DND-41 (cell line): ENCODE data around the gene DNHD1.

Source experiments
- ATAC-seq: fragments of 200-7000 bp; cut with Tn5 transposase; 3 replicates; pipeline ENCODE4 v1.9.1; 2021; ENCODE audit warnings: low read depth; ENCODE audit not compliant: insufficient read depth
- DNase-seq: peaks from one replicate; pipeline ENCODE4 v3.0.0-alpha.2; 2020
- H2AFZ ChIP-seq: 2 replicates; pipeline ENCODE4 v1.6.0; 2012; ENCODE audit warnings: low read depth, low read length
- H3K27ac ChIP-seq: 2 replicates; pipeline ENCODE4 v1.5.1; 2012; ENCODE audit warnings: low read length, inconsistent platforms
- H3K27me3 ChIP-seq: fragments of 200-600 bp; sonication (generic); 2 replicates; pipeline ENCODE4 v1.6.0; 2012; ENCODE audit warnings: low read length, mild to moderate bottlenecking, inconsistent platforms; ENCODE audit not compliant: insufficient read depth, poor library complexity
- H3K36me3 ChIP-seq: 2 replicates; pipeline ENCODE4 v1.5.1; 2012; ENCODE audit warnings: low read length, inconsistent platforms; ENCODE audit not compliant: insufficient read depth
- H3K4me1 ChIP-seq: 2 replicates; pipeline ENCODE4 v1.5.1; 2012; ENCODE audit warnings: mild to moderate bottlenecking, low read length; ENCODE audit not compliant: insufficient read depth
- H3K4me2 ChIP-seq: 2 replicates; pipeline ENCODE4 v1.6.0; 2012; ENCODE audit warnings: mild to moderate bottlenecking, moderate library complexity, low read length, inconsistent platforms; ENCODE audit not compliant: insufficient read depth
- H3K4me3 ChIP-seq, 2 experiments: fragments of 200-600 bp in 1 of 2; shearing (Covaris generic) in 1 of 2; 2 replicates each; pipeline ENCODE4 v1.5.1; 2012 to 2016; ENCODE audit warnings: inconsistent platforms in 2 of 2, low read length in 2 of 2, mild to moderate bottlenecking in 2 of 2, low read depth in 1 of 2, moderate library complexity in 1 of 2
- H3K79me2 ChIP-seq: 2 replicates; pipeline ENCODE4 v1.6.0; 2012; ENCODE audit warnings: low read length, inconsistent platforms; ENCODE audit not compliant: insufficient read depth
- H3K9ac ChIP-seq: 2 replicates; pipeline ENCODE4 v1.6.0; 2012; ENCODE audit warnings: low read depth, mild to moderate bottlenecking, inconsistent platforms, low read length, moderate library complexity
- H3K9me3 ChIP-seq: 2 replicates; pipeline ENCODE4 v1.5.1; 2012; ENCODE audit warnings: low read length, moderate library complexity, mild to moderate bottlenecking, inconsistent platforms; ENCODE audit not compliant: insufficient read depth, severe bottlenecking
- H4K20me1 ChIP-seq: 2 replicates; pipeline ENCODE4 v1.6.0; 2012; ENCODE audit warnings: low read length; ENCODE audit not compliant: insufficient read depth
- EZH2 ChIP-seq: IDR thresholded peaks from 3 replicates; pipeline ENCODE4 v1.6.1; 2012; ENCODE audit warnings: borderline replicate concordance, low read depth, mild to moderate bottlenecking, moderate library complexity, low read length, inconsistent platforms; ENCODE audit not compliant: severe bottlenecking
- TF ChIP-seq, protein P1 (sequence below): IDR thresholded peaks from 2 replicates; pipeline ENCODE4 v1.5.1; 2012; ENCODE audit warnings: borderline replicate concordance, low read length, moderate library complexity, mild to moderate bottlenecking; ENCODE audit not compliant: poor library complexity, severe bottlenecking; ENCODE audit errors: extremely low read depth

Gene DNHD1

DNA sequence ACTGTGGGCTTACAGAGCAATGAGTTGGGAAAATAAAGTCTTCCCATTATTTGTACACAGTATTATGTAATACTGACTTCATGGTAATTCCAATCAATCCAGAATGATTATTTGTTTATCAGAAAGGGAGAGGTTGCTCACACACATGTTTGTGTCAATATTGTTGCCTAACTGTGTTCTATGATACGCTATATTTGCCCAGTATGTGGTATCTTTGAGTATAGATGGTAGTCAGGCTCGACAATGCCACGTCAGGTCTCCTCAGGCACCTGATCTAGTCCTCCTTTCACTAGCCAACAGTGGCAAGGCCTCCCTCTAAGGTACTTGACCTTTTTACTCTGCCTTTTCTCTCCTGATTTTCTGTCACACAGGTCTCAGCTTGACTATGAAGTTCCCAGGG lies 5.3 kb downstream of the DNHD1 start:
- Histone ChIP-seq H3K9ac (no peak overlapping the region), H4K20me1 (peaks cover 1% of the 10 kb centered on the region; the same call in 1 of the 2 replicates), H3K4me1 (no peaks in the 10 kb centered on the region), H3K4me3 (no peak overlapping the region), H3K79me2 (no peaks in the 10 kb centered on the region), H3K4me2 (no peak overlapping the region), H3K9me3 (no peaks in the 10 kb centered on the region), H3K27ac (no peak overlapping the region), H3K36me3 (peaks cover 22% of the 10 kb centered on the region), H2AFZ (no peak overlapping the region), H3K27me3 (no peaks in the 10 kb centered on the region)
- DNase-seq (no peak), ATAC-seq (no peak)
- TF ChIP-seq, protein P1, sequence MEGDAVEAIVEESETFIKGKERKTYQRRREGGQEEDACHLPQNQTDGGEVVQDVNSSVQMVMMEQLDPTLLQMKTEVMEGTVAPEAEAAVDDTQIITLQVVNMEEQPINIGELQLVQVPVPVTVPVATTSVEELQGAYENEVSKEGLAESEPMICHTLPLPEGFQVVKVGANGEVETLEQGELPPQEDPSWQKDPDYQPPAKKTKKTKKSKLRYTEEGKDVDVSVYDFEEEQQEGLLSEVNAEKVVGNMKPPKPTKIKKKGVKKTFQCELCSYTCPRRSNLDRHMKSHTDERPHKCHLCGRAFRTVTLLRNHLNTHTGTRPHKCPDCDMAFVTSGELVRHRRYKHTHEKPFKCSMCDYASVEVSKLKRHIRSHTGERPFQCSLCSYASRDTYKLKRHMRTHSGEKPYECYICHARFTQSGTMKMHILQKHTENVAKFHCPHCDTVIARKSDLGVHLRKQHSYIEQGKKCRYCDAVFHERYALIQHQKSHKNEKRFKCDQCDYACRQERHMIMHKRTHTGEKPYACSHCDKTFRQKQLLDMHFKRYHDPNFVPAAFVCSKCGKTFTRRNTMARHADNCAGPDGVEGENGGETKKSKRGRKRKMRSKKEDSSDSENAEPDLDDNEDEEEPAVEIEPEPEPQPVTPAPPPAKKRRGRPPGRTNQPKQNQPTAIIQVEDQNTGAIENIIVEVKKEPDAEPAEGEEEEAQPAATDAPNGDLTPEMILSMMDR, result no peak
- TF ChIP-seq EZH2, result no peak

DNA sequence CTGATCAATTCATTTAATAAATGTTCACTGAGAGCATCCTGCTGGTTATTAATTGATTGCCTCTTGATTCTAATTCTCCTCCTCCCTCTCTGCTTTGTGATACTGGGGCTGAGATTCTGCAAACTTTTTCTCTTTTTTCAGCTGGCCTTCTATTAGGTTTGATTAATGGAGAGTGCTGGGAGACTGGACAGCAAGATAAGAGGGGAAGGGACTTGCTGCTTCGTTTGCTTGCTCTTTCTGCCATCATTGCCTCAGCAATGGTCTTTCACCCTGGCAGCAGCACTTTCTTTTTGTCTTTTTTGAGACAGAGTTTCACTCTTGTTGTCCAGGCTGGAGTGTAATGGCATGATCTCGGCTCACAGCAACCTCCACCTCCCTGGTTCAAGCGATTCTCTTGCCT lies 7.1 kb downstream of the DNHD1 start:
- no peaks in the 10 kb centered on the region for H3K9me3 ChIP-seq
- no peak overlapping the region for H3K9ac ChIP-seq
- DNase-seq (no peak), ATAC-seq (no peak)
- no peak overlapping the region for H3K4me3 ChIP-seq
- H3K4me1 ChIP-seq, result no peaks in the 10 kb centered on the region
- TF ChIP-seq, protein P1, result no peak
- TF ChIP-seq EZH2, result no peak
- H3K27ac ChIP-seq, result no peak overlapping the region
- H2AFZ ChIP-seq, result no peak overlapping the region
- H4K20me1 ChIP-seq, result no peaks in the 10 kb centered on the region
- peaks cover 7% of the 10 kb centered on the region; the same call in 1 of the 2 replicates for H3K36me3 ChIP-seq
- no peaks in the 10 kb centered on the region for H3K79me2 ChIP-seq
- no peaks in the 10 kb centered on the region for H3K27me3 ChIP-seq
- no peak overlapping the region for H3K4me2 ChIP-seq

DNA sequence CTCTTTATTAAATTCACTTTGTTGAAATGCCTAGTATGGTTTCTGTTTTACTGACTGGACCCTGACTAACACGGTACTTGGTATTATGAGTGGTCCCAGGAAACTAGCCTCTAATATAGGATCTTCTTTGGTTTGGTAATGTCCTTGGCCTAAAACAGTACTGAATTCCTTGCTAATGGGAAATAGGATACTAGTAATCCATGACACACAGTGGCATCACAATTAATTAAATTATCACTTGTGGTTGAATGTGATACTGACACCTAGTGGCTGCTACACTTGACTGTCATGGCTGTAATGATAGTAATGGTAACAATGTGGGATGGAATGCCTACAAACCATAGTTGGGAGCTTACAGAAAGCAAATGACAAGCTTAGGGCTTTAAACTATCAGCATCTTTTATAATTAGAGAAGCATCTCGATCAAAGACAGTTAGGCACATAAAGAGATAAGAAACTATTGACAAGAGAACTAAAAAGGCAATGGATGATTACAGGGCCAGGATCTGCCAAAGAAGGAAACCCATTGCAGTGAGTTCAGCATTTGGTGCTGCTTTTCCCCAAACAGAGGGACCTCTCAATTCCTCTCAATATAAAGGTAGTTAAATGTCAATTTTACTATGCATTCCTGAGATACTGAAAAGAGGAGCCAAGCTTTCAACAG lies 8.6 kb downstream of the DNHD1 start:
- H3K4me3 ChIP-seq, result no peak overlapping the region
- ATAC-seq, result peak; percentile 84
- peak; percentile 15 for DNase-seq

More for the DNA sequence above, 8.6 kb downstream of the DNHD1 start:
- no peaks in the 10 kb centered on the region for H4K20me1 ChIP-seq
- no peaks in the 10 kb centered on the region for H3K27me3 ChIP-seq
- H3K4me2 ChIP-seq, result no peak overlapping the region
- H2AFZ ChIP-seq, result no peak overlapping the region
- TF ChIP-seq, protein P1, result peak; percentile 85
- no peak for TF ChIP-seq EZH2
- H3K36me3 ChIP-seq, result peaks cover 7% of the 10 kb centered on the region; the same call in 1 of the 2 replicates
- H3K27ac ChIP-seq, result no peak overlapping the region
- no peaks in the 10 kb centered on the region for H3K79me2 ChIP-seq
- H3K9ac ChIP-seq, result no peak overlapping the region
- no peaks in the 10 kb centered on the region for H3K9me3 ChIP-seq
- no peaks in the 10 kb centered on the region for H3K4me1 ChIP-seq
